Glomerular visceral epithelial cell (primary cell): Measurements from ENCODE around the gene YTHDF1.
A peak's percentile ranks its signal among the peaks of the same experiment; 100 is the strongest.

Experiments used
- DNase-seq: peaks from one replicate; pipeline ENCODE4 v3.0.0-alpha.2; 2016; ENCODE audit errors: extremely low spot score

YTHDF1 gene

GRCh38 chr20:63208346-63208909 is 7.5 kb downstream of the YTHDF1 start:
- DNase-seq = no peak

- DNase-seq = peak; percentile 86
Measured at GRCh38 chr20:63206878-63207277, 9.1 kb downstream of the YTHDF1 start.

GRCh38 chr20:63205896-63206295 is 10.0 kb downstream of the YTHDF1 start:
- no peak for DNase-seq

GRCh38 chr20:63204362-63204761 is 11.6 kb downstream of the YTHDF1 start:
- no peak for DNase-seq

GRCh38 chr20:63202811-63203526 is 13.0 kb downstream of the YTHDF1 start:
- DNase-seq = no peak

GRCh38 chr20:63202021-63202420 is 13.9 kb downstream of the YTHDF1 start:
- no peak for DNase-seq

GRCh38 chr20:63198606-63199005 is 17.3 kb downstream of the YTHDF1 start:
- no peak for DNase-seq

GRCh38 chr20:63196768-63197470 is 19.0 kb downstream of the YTHDF1 start:
- DNase-seq = peak; percentile 45

GRCh38 chr20:63194797-63195173 is 21.1 kb downstream of the YTHDF1 start:
- DNase-seq = no peak

- peak; percentile 51 for DNase-seq
Measured at GRCh38 chr20:63194007-63194796, 21.7 kb downstream of the YTHDF1 start.

GRCh38 chr20:63192721-63193120 is 23.2 kb downstream of the YTHDF1 start:
- DNase-seq = no peak

GRCh38 chr20:63191400-63191799 is 24.5 kb downstream of the YTHDF1 start:
- peak; percentile 43 for DNase-seq

- no peak for DNase-seq
Measured at GRCh38 chr20:63190828-63191227, 25.1 kb downstream of the YTHDF1 start.

GRCh38 chr20:63189846-63190559 is 25.9 kb downstream of the YTHDF1 start:
- DNase-seq = no peak

- no peak for DNase-seq
Measured at GRCh38 chr20:63189322-63189642, 26.6 kb downstream of the YTHDF1 start.

GRCh38 chr20:63188641-63189321 is 27.1 kb downstream of the YTHDF1 start:
- DNase-seq = no peak

GRCh38 chr20:63188159-63188442 is 27.8 kb downstream of the YTHDF1 start:
- no peak for DNase-seq

- no peak for DNase-seq
Measured at GRCh38 chr20:63187338-63188158, 28.4 kb downstream of the YTHDF1 start.

- DNase-seq = peak; percentile 60
Measured at GRCh38 chr20:63186528-63187316, 29.2 kb downstream of the YTHDF1 start.

- DNase-seq = no peak
Measured at GRCh38 chr20:63186084-63186483, 29.8 kb downstream of the YTHDF1 start.
